Hepatocyte (in vitro differentiated cells): ENCODE data around the gene ZW10. TPM values are rescaled to one million over a fixed set of nuclear protein-coding genes. Genes with fewer than 3 reads are reported as not detected.

Experiments used
- DNase-seq: peaks from one replicate; pipeline ENCODE4 v3.0.0-alpha.2; 2016; ENCODE audit warnings: low spot score
- H2AFZ ChIP-seq: fragments of 200-600 bp; sonication (generic); 2 replicates; pipeline ENCODE4 v1.6.0; 2016; ENCODE audit warnings: antibody characterized with exemption, mild to moderate bottlenecking
- H3K27ac ChIP-seq: fragments of 200-600 bp; sonication (generic); 2 replicates; pipeline ENCODE4 v1.5.1; 2016; ENCODE audit warnings: mild to moderate bottlenecking
- H3K27me3 ChIP-seq: fragments of 200-600 bp; sonication (generic); 2 replicates; pipeline ENCODE4 v1.6.1; 2016
- H3K36me3 ChIP-seq: fragments of 200-600 bp; sonication (generic); replicated peaks from 2 replicates; pipeline ENCODE4 v1.5.1; 2016; ENCODE audit warnings: low read depth; ENCODE audit not compliant: insufficient read depth
- H3K4me1 ChIP-seq: fragments of 200-600 bp; sonication (generic); 2 replicates; pipeline ENCODE4 v1.5.1; 2016; ENCODE audit warnings: mild to moderate bottlenecking, moderate library complexity; ENCODE audit not compliant: insufficient read depth
- H3K4me2 ChIP-seq: fragments of 200-600 bp; sonication (generic); 2 replicates; pipeline ENCODE4 v1.6.0; 2016
- H3K4me3 ChIP-seq: fragments of 200-600 bp; sonication (generic); 2 replicates; pipeline ENCODE4 v1.5.1; 2016; ENCODE audit warnings: mild to moderate bottlenecking
- H3K79me2 ChIP-seq: fragments of 200-600 bp; sonication (generic); 2 replicates; pipeline ENCODE4 v1.6.0; 2017; ENCODE audit warnings: mild to moderate bottlenecking
- H3K9me2 ChIP-seq: fragments of 200-600 bp; sonication (generic); replicated peaks from 2 replicates; pipeline ENCODE4 v1.6.0; 2017; ENCODE audit warnings: mild to moderate bottlenecking; ENCODE audit not compliant: insufficient read depth
- H3K9me3 ChIP-seq: fragments of 200-600 bp; sonication (generic); 2 replicates; pipeline ENCODE4 v1.5.1; 2016; ENCODE audit warnings: low read depth, mild to moderate bottlenecking
- H4K20me1 ChIP-seq: fragments of 200-600 bp; sonication (generic); 2 replicates; pipeline ENCODE4 v1.6.0; 2016; ENCODE audit warnings: mild to moderate bottlenecking; ENCODE audit not compliant: insufficient read depth, poor library complexity, severe bottlenecking
- CTCF ChIP-seq: fragments of 200-600 bp; sonication (generic); IDR thresholded peaks from 2 replicates; pipeline ENCODE4 v1.5.1; 2016; ENCODE audit warnings: antibody characterized with exemption, mild to moderate bottlenecking; ENCODE audit not compliant: poor library complexity
- EZH2 ChIP-seq: fragments of 200-600 bp; sonication (generic); IDR thresholded peaks from 2 replicates; pipeline ENCODE4 v1.6.1; 2016; ENCODE audit warnings: antibody characterized with exemption, mild to moderate bottlenecking, borderline replicate concordance
- EZH2phosphoT487 ChIP-seq: fragments of 200-600 bp; sonication (generic); IDR thresholded peaks from one replicate; pipeline ENCODE4 v1.6.1; 2018; ENCODE audit warnings: antibody characterized with exemption, mild to moderate bottlenecking, low read depth, moderate library complexity; ENCODE audit not compliant: unreplicated experiment, severe bottlenecking
- WGBS: methylation state at CpG from one replicate; pipeline ENCODE4 v1.1.6; 2016; ENCODE audit warnings: low lambda C conversion rate; ENCODE audit errors: missing lambda C conversion rate; 5-methylcytosine and 5-hydroxymethylcytosine counted together
- polyA plus RNA-seq: library from polyadenylated mRNA; unstranded; fragments of >200 nt; fragmentation: Nextera tagmentation; extraction: Ambion mirVana; gene quantifications from 2 replicates; pipeline ENCODE4 v1.2.1, GENCODE V29; 2016
- total RNA-seq: library from RNA; depleted of rRNA; stranded (reverse); fragments of >200 nt; gene quantifications from 2 replicates; pipeline ENCODE4 v1.2.3, GENCODE V29; 2014

ZW10 gene
- total and polyA plus RNA-seq, 2 experiments from 2014 or later: 15.4 to 19.5 TPM

GRCh38 chr11:113817162-113817561 is 43.7 kb upstream of the ZW10 start:
- Histone ChIP-seq H3K79me2 (no peaks in the 10 kb centered on the region), H3K27ac (no peak overlapping the region)
- 96% methylated on average over 1 of the region's 1 CpG for WGBS

GRCh38 chr11:113814181-113814580 is 40.7 kb upstream of the ZW10 start:
- H3K4me3 ChIP-seq: no peak overlapping the region
- no peak overlapping the region for H2AFZ ChIP-seq
- H3K27me3 ChIP-seq: no peaks in the 10 kb centered on the region
- H3K9me2 ChIP-seq: no peaks in the 10 kb centered on the region
- DNase-seq: no peak
- no peak for TF ChIP-seq EZH2phosphoT487
- TF ChIP-seq CTCF: no peak
- TF ChIP-seq EZH2: no peak
- no peak overlapping the region for H3K4me2 ChIP-seq
- no peaks in the 10 kb centered on the region for H3K4me1 ChIP-seq
- no peaks in the 10 kb centered on the region for H3K9me3 ChIP-seq
- no peaks in the 10 kb centered on the region for H3K79me2 ChIP-seq
- no peaks in the 10 kb centered on the region for H4K20me1 ChIP-seq
- no peak overlapping the region for H3K27ac ChIP-seq
- no peaks in the 10 kb centered on the region for H3K36me3 ChIP-seq

More at GRCh38 chr11:113817162-113817561, 43.7 kb upstream of the ZW10 start:
- H2AFZ ChIP-seq: no peak overlapping the region
- no peaks in the 10 kb centered on the region for H3K9me3 ChIP-seq
- H3K36me3 ChIP-seq: no peaks in the 10 kb centered on the region
- DNase-seq: no peak
- no peak overlapping the region for H3K4me3 ChIP-seq
- no peak overlapping the region for H3K4me2 ChIP-seq
- TF ChIP-seq EZH2phosphoT487 (no peak), EZH2 (no peak), CTCF (no peak)
- no peaks in the 10 kb centered on the region for H3K27me3 ChIP-seq
- no peaks in the 10 kb centered on the region for H4K20me1 ChIP-seq
- H3K9me2 ChIP-seq: no peaks in the 10 kb centered on the region
- H3K4me1 ChIP-seq: no peaks in the 10 kb centered on the region

GRCh38 chr11:113808931-113809330 is 35.4 kb upstream of the ZW10 start:
- WGBS: 50% methylated on average over 2 of the region's 2 CpGs
- no peak overlapping the region for H2AFZ ChIP-seq
- H3K79me2 ChIP-seq: no peaks in the 10 kb centered on the region
- no peaks in the 10 kb centered on the region for H3K36me3 ChIP-seq
- no peaks in the 10 kb centered on the region for H3K27me3 ChIP-seq
- H3K4me1 ChIP-seq: no peaks in the 10 kb centered on the region
- TF ChIP-seq EZH2 (no peak), CTCF (no peak), EZH2phosphoT487 (no peak)
- no peak overlapping the region for H3K4me2 ChIP-seq
- no peaks in the 10 kb centered on the region for H4K20me1 ChIP-seq
- H3K27ac ChIP-seq: no peak overlapping the region
- DNase-seq: no peak
- H3K4me3 ChIP-seq: no peak overlapping the region
- H3K9me3 ChIP-seq: no peaks in the 10 kb centered on the region
- H3K9me2 ChIP-seq: no peaks in the 10 kb centered on the region

GRCh38 chr11:113806406-113806805 is 32.9 kb upstream of the ZW10 start:
- H3K27ac ChIP-seq: no peak overlapping the region
- H3K4me2 ChIP-seq: no peak overlapping the region
- 85% methylated on average over 2 of the region's 2 CpGs for WGBS
- no peaks in the 10 kb centered on the region for H3K9me2 ChIP-seq
- H3K79me2 ChIP-seq: no peaks in the 10 kb centered on the region
- no peak overlapping the region for H2AFZ ChIP-seq
- TF ChIP-seq CTCF (peak; percentile 46), EZH2 (no peak), EZH2phosphoT487 (no peak)
- H3K27me3 ChIP-seq: no peaks in the 10 kb centered on the region
- no peaks in the 10 kb centered on the region for H4K20me1 ChIP-seq
- no peaks in the 10 kb centered on the region for H3K36me3 ChIP-seq
- H3K4me1 ChIP-seq: no peaks in the 10 kb centered on the region
- H3K4me3 ChIP-seq: no peak overlapping the region
- peak; percentile 58 for DNase-seq
- H3K9me3 ChIP-seq: no peaks in the 10 kb centered on the region
